Loucy (cell line): ENCODE data around the gene FLG.

Experiments used
- CTCF ChIP-seq: fragments of 200-600 bp; sonication (generic); conservative IDR thresholded peaks from 2 replicates; pipeline ENCODE4 v1.5.1; 2014; ENCODE audit warnings: mild to moderate bottlenecking, antibody characterized with exemption, low read length
- EZH2phosphoT487 ChIP-seq: fragments of 200-600 bp; IDR thresholded peaks from 2 replicates; pipeline ENCODE4 v1.6.1; 2018; ENCODE audit warnings: antibody characterized with exemption, mild to moderate bottlenecking, moderate library complexity, borderline replicate concordance

GRCh38 chr1:152313970-152314369 lies 11.1 kb downstream of the FLG start:
- TF ChIP-seq CTCF (no peak), EZH2phosphoT487 (no peak)
